Stimulated activated CD4-positive, alpha-beta T cell treated with anti-CD3 and anti-CD28 coated beads, Interleukin-1b, Interleukin-23, amount 100 ng/mL, for 1 hour (primary cell): ENCODE data around the gene EHF.
"Not testable (repeated sequence)": the region's sequence is repeated elsewhere in the genome, so short reads cannot be mapped to it uniquely, and the experiment has no call there.

Experiments used
- DNase-seq, 2 donors: peaks; one replicate each; pipeline ENCODE4 v3.0.0-alpha.2; 2020; ENCODE audit warnings: low read depth in 2 of 2

EHF gene

DNA sequence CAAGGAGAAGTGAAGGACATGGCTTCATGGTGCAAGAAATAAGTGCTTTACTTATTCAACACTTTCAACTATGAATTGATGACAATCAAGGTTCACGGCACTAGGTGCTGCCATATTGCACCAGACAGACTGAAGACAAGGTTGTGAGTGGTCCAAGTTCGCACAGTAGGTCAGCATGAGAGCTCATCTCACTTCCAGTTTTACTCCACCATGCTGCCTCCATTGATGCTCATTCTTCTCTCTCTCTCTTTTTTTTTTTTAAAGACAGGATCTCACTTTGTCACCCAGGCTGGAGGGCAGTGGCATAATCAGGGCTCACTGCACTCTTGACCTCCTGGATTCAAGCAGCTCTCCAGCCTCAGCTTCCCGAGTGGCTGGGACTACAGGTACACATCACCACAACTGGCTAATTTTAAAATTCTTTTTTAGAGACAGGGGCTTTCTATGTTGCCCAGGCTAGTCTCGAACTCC is 47.7 kb downstream of the EHF start:
- DNase-seq: no peak

- no peak for DNase-seq
These were observed 48.6 kb downstream of the EHF start for GRCh38 chr11:34669458-34669857.

DNA sequence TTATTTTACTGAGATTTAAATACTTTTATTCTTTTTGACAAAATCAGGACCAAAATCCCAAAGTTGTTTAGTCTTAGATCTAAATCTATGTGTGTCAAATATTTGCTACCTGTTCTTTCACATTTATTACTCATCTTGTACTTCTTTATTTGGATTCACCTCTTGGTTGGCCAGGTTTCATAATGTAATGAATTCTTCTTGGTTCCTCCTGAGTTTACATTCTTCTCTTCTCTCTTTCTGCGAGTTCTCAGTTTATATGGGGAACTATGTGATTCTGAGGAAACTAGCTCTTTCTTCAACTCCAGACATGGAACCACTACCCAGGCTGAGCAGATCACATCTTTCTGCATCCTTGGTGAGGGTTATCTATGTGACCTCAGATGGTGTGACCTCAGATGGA is 50.2 kb downstream of the EHF start:
- DNase-seq: no peak

DNA sequence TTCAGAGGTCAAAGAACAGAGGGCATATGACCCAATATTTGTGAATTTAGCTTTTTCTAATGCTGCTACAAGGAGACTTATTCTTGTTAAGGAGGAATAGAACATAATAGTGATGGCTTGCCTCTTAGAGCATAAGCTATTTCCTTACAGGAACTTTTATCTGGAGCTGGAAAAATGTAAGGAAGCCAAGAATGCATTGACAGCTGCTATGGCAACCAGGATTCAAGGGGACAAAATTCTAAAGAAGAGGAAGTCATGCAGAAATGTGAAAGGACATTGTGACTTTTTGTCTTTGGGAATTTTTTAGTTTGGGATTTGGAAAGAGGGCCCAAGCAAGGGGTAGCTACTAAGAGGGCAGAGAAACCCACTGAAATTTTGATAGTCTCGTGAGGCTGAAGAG is 51.1 kb downstream of the EHF start:
- DNase-seq: no peak

- DNase-seq: no peak
These were observed 53.1 kb downstream of the EHF start for GRCh38 chr11:34674038-34674437.

GRCh38 chr11:34676227-34676626 is 55.3 kb downstream of the EHF start:
- no peak for DNase-seq

DNA sequence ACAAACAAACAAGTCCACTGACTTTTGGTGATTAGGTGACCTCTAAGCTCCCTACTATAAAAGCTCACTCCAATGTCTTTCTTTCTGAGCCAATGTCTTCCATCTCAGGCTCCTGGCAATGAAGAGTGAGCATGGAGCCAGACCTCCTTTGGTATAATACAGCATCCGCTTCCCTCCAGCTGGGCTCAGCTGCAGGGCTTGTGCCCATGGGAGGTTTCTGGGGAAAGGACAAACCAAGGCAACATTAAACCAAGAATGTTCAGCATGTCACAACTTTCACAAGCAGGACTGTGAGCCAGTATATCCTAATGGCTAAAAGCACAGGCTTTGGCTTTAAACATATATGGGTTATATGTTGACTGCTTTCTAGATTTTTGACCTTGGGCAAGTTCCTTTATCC is 58.8 kb downstream of the EHF start:
- no peak for DNase-seq

DNA sequence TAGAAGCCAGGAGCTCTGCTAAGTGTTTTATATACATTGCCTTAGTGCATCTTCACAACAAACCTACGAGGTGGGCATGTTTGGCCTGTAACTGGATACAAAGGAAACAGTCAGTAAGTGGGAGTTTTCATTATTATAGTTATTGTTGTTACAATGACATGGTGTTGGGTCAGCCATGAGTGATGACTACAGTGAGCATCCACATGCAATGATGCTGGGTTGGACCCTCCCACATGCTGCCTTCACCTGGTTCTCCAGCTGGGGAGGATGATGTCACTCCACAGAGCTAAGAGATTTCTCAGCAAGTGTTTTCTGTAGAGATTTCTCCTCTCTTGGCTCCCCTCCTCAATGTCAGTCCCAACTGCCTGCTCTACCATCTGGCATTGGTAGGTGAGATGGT is 59.3 kb downstream of the EHF start:
- DNase-seq: no peak

- DNase-seq: no peak
These were observed 60.2 kb downstream of the EHF start for GRCh38 chr11:34680918-34681586.

- DNase-seq: no peak
These were observed 61.9 kb downstream of the EHF start for GRCh38 chr11:34682825-34683224.

GRCh38 chr11:34683396-34683795 is 62.5 kb downstream of the EHF start:
- no peak for DNase-seq

GRCh38 chr11:34685864-34686263 is 65.0 kb downstream of the EHF start:
- DNase-seq: no peak

- DNase-seq: not testable (repeated sequence)
These were observed 71.4 kb downstream of the EHF start for GRCh38 chr11:34692299-34692698.

GRCh38 chr11:34696862-34697261 is 76.0 kb downstream of the EHF start:
- DNase-seq: no peak

DNA sequence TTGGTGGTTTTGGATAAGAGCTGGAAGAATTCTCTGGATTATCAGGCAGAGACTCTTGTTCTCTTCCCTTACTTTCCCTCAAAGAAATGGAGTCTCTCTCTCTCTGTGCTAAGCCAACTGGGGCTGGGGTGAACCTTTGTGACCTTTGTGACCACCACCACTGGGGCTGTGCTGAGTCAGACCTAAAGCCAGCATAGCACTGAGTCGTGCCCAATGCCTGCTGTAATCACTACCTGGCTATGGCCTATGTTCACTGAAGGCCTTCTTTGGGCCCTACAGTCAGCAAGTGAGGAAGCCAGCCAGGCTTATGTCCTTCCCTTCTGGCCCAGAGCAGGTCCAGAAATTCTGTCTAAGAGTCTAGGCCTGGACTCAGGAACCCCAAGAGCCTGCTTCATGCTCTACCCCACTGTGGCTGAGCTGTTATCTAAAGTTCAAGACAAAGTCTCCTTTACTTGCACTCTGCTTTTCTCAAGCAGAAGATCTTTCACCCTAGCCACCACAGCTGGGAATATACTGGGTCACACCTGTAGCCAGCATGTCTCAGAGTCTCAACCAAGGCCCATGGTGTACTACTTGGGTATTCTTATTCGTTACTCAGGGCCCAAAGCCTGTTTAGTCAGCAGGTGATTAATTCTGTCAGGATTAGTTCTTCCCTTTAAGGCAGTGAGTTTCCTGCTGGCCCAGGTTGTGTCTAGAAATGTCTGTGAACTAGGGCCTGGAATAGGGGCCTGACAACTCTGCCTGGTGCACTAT is 86.0 kb downstream of the EHF start:
- no peak for DNase-seq

DNA sequence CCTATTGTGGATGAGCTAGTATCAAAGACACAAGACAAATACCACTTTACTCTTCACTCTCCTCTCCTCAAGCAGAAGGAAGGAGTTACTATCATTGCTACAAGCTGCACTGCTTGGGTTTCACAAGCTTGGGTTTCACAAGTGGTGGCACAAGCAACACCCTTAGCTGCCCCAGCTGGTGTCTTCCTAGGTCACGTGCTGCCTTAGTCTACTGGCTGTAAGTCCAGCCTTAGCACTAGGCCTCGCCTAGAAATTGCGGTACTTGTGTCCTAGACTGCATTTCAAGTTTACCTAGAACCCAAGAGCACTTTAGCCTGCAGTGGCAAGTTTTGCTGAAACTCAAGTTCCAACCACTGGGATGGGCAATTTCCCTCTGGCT is 86.6 kb downstream of the EHF start:
- DNase-seq: no peak
